T-helper 2 cell treated with Interferon-gamma antibody and Interleukin-4, amounts not matched to agents 5 μg/mL and 100 μg/mL, for 36 hours (primary cell): ENCODE data around the gene PLAC9.

Source experiments
- DNase-seq: peaks from one replicate; pipeline ENCODE4 v3.0.0; 2021; ENCODE audit warnings: low spot score
- H3K27ac Mint-ChIP-seq: one replicate; pipeline ENCODE4 v1.8.0; 2021; ENCODE audit warnings: mild to moderate bottlenecking, mixed read lengths
- H3K27me3 Mint-ChIP-seq: one replicate; pipeline ENCODE4 v1.8.0; 2021; ENCODE audit warnings: low read depth, mixed read lengths
- H3K36me3 Mint-ChIP-seq: one replicate; pipeline ENCODE4 v1.8.0; 2021; ENCODE audit warnings: low read depth, mixed read lengths
- H3K4me1 Mint-ChIP-seq: one replicate; pipeline ENCODE4 v1.8.0; 2021; ENCODE audit warnings: low read depth, mixed read lengths
- H3K4me3 Mint-ChIP-seq: one replicate; pipeline ENCODE4 v1.8.0; 2022; ENCODE audit warnings: mild to moderate bottlenecking, moderate library complexity, mixed read lengths
- H3K9me3 Mint-ChIP-seq: one replicate; pipeline ENCODE4 v1.8.0; 2021; ENCODE audit warnings: mixed read lengths

Gene PLAC9

DNA sequence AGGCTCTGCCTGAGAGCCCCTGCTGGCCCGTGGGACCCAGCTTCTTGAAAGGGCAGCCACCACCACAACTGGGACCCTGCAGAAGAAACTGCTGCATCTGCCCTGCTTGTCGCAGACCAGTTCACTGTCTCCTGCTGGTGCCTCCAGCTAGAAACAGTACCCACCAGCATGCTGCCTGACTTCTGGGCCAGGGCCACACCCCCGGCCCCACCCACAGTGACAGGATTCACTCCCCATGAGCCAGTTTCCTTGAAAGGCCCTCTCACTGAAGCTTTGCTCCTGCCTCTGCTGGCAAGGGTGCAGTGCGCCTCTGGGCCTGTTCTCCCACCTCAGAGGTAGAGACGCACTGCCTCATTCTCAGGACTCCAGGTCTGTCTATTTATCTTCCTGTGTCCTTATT lies 40.4 kb downstream of the PLAC9 start:
- Mint-ChIP-seq H3K27ac (no peak overlapping the region), H3K4me3 (no peak overlapping the region), H3K27me3 (no peaks in the 10 kb centered on the region), H3K9me3 (no peaks in the 10 kb centered on the region), H3K4me1 (peaks cover 12% of the 10 kb centered on the region), H3K36me3 (peaks cover 19% of the 10 kb centered on the region)
- no peak for DNase-seq

DNA sequence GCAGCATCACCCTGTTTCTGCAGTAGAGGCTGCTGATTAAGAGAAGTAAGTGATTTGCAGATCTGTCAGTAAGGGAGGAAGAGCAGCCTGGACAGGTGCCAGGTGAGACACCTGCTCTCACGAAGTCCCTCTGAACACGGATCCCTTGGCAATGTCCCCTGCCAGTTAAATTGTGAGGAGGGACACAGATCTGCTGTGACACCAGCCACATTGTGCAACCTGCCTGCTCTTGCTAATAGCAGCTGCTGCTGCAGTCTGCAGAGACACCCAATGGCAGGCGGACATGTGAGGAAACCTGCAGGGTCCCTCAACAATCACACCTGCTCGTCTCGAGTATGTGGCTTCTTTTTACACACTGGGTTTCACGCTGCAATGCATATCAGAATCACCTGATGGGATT lies 40.9 kb downstream of the PLAC9 start:
- Mint-ChIP-seq H3K27me3 (no peaks in the 10 kb centered on the region), H3K9me3 (no peaks in the 10 kb centered on the region), H3K36me3 (peaks cover 19% of the 10 kb centered on the region), H3K4me1 (peaks cover 15% of the 10 kb centered on the region), H3K4me3 (no peak overlapping the region), H3K27ac (no peak overlapping the region)
- DNase-seq, result no peak

DNA sequence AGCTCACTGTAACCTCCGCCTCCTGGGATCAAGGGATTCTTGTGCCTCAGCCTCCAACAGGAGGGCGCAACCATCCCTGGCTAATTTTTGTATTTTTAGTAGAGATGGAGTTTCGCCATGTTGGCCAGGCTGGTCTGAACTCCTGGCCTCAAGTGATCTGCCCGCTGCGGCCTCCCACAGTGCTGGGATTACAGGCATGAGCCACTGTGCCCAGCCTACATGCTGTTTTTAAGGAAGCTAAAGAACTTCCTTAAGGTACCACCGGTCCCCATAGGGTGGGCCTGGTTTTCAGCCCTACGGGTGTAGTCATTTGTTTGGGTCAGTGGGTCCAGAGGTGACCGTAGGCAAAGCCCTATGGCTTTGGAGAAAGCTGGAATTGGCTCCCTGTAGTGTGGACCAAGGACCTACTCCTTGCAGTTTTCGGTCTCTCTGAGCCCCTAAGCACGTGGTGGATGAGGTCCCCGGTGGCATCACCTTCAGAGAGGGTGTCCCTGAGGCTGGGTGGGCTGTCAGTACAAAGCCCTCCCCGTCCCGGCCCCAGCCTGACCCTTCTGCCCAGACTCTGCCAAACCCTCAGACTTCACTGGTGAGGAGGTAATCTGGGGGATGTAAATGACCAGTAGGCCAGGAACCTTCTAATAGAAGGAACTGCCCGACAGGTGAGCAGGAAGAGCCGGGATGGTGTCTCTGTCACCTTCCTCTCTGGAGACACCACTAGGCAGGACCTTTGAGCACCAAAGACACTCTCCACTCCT lies 42.3 kb downstream of the PLAC9 start:
- Mint-ChIP-seq H3K27me3 (no peaks in the 10 kb centered on the region), H3K4me1 (peaks cover 18% of the 10 kb centered on the region), H3K36me3 (peaks cover 12% of the 10 kb centered on the region), H3K27ac (no peak overlapping the region), H3K9me3 (no peaks in the 10 kb centered on the region), H3K4me3 (no peak overlapping the region)
- DNase-seq, result no peak

DNA sequence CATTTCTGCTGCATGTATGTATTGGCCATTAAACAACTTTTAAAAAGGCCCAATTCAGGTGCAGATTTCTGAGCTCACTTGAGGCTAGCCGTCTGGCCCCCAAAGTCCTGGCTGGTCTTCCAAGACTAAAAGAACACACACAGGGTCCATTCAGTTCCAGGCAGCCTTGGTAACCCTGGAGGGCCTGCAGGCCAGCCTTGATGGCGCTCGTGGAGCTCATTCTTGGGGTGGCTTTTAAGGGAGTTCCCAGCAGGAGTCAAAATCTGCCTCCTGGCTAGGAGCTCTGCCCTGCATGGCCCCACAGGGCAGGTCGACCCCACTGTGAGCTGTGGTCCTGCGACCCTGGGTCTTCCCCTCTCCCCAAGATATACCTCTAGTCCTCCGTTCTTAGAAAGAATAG lies 44.0 kb downstream of the PLAC9 start:
- H3K9me3 Mint-ChIP-seq, result no peaks in the 10 kb centered on the region
- H3K36me3 Mint-ChIP-seq, result peaks cover 7% of the 10 kb centered on the region
- no peaks in the 10 kb centered on the region for H3K27me3 Mint-ChIP-seq
- no peak overlapping the region for H3K4me3 Mint-ChIP-seq
- peaks cover 23% of the 10 kb centered on the region for H3K4me1 Mint-ChIP-seq
- H3K27ac Mint-ChIP-seq, result peak overlapping the region; percentile 65
- DNase-seq, result no peak

DNA sequence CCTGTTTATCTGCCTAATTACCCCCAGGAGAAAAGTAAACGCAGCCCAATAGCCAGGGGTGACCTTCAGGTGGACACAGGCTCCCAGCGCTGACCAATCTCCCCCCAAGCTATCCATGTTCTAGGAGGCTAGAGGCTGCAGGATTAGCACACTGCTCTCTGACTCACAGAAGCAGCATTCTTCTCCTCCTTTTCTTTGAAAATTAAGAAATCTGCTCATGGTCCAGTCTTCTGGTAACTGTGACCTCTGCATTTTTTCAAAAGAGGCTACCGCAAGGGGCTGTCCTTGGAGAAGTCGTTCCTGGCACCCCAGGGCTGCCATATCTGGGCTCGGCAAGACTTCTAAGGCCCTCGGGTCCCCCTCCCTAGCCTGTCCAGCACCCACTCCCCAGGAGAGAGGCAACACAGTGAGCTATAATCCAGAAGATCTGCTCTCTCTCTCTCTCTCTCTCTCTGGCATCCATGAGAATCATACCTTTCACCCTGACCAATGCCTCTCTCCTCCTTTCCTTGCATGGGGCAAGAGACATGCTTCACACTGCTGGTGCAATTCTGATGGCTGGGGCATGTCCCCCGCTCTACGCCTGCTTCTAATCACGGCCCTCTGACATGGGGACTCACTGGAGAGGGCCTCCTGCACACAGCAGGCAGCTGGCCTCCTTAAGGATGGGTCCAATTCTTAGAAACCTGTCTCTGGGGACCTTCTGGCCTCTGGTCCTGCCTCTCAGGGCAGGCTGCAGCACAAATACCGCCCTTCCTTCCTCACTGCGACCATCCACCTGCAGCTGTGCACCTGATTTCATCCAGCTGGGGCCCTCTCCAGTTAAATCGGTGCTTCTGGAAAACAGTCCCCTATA lies 45.5 kb downstream of the PLAC9 start:
- peaks cover 26% of the 10 kb centered on the region for H3K4me1 Mint-ChIP-seq
- peak overlapping the region; percentile 2 for H3K27ac Mint-ChIP-seq
- no peak overlapping the region for H3K4me3 Mint-ChIP-seq
- no peaks in the 10 kb centered on the region for H3K9me3 Mint-ChIP-seq
- H3K36me3 Mint-ChIP-seq, result peaks cover 9% of the 10 kb centered on the region
- DNase-seq, result no peak
- no peaks in the 10 kb centered on the region for H3K27me3 Mint-ChIP-seq

DNA sequence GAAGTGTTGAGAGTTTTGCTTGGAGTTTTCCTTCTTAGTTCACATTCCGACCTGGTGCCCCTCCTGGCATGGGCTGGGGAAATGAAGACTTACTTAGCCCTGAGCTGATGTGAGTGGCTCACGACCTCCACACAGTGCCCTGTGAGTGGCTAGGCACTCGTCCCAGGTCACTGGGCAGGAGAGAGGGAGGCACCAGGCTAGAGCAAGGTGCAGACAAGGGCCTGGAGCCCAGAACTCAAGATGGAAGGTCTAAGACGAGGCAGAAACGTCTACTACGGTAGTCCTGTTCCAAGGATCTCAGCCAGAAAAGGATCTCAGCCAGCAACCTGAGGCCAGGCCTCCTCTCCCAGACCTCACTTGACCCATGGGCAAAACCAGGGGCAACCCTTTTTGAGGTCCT lies 50.5 kb downstream of the PLAC9 start:
- Mint-ChIP-seq H3K27ac (no peak overlapping the region), H3K27me3 (no peaks in the 10 kb centered on the region), H3K9me3 (no peaks in the 10 kb centered on the region), H3K36me3 (peaks cover 5% of the 10 kb centered on the region), H3K4me3 (no peak overlapping the region), H3K4me1 (peaks cover 52% of the 10 kb centered on the region)
- no peak for DNase-seq

DNA sequence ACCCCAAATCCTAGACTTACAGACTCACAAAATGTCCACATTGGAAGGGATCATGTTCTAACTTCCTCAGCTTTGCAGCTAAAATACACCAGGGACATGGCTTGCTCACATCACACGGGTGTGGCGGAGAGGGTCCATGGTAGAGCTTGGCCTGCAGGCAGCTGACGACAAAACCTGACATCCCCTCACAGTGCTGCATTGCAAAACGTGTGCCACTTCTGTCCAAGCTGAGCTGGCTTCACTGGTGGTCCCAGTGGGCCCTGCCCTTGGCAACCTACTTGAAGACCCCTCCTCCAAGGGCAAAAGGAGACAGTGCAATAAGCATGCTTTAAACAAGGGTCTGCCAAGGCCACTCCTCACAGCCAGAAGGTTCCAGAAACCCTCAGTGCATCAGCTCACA lies 50.9 kb downstream of the PLAC9 start:
- Mint-ChIP-seq H3K4me1 (peaks cover 53% of the 10 kb centered on the region), H3K4me3 (no peak overlapping the region), H3K9me3 (no peaks in the 10 kb centered on the region), H3K27ac (no peak overlapping the region), H3K36me3 (peaks cover 5% of the 10 kb centered on the region), H3K27me3 (no peaks in the 10 kb centered on the region)
- no peak for DNase-seq

DNA sequence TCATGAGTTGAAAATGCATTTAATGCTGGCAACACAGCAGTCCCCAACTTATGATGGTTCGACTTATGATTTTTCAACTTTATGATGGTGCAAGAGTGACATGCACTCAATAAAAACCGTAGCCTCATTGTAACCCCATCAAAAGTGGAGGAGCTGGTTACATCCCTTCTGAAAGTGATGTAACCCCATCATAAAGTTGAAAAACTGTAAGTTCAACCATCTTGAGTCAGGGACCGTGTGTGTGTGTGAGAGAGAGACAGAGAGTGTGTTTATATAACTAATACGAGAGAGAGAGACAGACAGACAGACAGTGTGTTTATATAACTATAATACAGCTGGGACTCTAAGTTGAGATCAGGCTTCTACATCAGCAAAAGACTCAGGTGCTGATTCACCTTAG lies 51.8 kb downstream of the PLAC9 start:
- no peak overlapping the region for H3K27ac Mint-ChIP-seq
- no peaks in the 10 kb centered on the region for H3K27me3 Mint-ChIP-seq
- no peaks in the 10 kb centered on the region for H3K9me3 Mint-ChIP-seq
- H3K4me1 Mint-ChIP-seq, result peaks cover 58% of the 10 kb centered on the region
- no peak for DNase-seq
- H3K4me3 Mint-ChIP-seq, result no peak overlapping the region
- H3K36me3 Mint-ChIP-seq, result peaks cover 6% of the 10 kb centered on the region

DNA sequence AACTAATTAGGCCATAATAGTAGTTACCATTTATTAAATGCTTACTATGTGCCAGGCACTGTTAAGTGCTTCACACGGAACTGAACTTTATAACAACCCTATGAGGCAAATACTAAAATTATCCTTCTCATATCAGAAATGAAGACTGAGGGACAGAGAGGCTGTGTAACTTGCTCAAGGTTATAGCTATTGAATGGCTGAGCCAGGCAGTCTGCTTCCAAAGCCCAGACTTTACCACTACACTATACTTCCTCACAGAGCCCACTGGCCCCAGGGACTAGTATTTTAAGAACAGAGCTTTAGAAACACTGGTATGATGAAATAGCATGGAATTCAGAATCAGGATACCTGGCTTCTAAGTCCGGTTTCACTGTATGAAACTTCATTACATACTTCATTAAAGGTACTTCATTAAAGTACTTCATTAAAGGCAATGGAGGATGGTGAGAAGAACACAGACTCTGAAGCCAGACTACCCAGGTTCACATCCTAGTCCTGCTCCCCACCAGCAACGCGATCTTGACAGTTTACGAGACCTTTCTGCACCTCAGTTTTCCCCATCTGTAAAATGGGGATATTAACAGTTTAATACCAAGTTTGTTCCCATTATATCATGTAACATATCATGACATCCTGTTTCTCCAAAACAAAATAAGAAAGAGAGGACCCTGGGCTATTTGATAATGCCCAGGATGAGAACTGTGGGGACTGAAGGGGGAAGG lies 53.2 kb downstream of the PLAC9 start:
- H3K36me3 Mint-ChIP-seq, result peaks cover 10% of the 10 kb centered on the region
- no peaks in the 10 kb centered on the region for H3K27me3 Mint-ChIP-seq
- peaks cover 59% of the 10 kb centered on the region for H3K4me1 Mint-ChIP-seq
- H3K27ac Mint-ChIP-seq, result peak overlapping the region; percentile 95
- H3K4me3 Mint-ChIP-seq, result peak overlapping the region; percentile 80
- H3K9me3 Mint-ChIP-seq, result no peaks in the 10 kb centered on the region
- DNase-seq, result no peak

DNA sequence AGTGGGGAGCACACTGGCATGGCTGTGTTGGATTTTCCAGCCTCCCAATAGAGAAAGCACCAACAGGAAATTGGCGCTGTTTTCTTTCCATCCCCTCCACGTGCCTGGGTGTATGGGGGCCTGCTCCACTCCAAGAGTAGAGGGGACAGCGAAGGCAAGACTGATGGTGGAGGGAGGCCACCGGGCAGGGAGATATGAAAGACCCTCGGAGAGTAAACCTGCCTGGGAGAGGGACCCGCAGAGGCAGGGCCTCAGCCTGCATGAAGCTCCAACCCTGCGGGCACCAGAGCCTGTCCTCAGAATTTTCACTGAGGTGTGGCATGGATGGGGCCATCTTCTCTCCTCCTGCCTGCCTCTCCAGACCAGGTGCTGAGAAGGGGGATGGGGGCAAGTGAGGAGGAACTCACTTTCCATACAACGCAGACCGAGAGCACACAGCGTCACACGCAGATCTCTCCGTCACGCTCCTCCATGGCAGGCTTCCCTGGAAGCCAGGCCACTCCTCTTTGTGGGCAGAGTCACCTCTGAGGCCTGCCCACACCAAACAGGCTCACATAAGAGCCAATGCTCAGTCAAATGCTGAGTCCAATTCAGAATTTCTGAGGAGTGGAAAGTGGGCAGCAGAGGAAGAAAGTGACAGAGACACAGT lies 54.0 kb downstream of the PLAC9 start:
- H3K4me3 Mint-ChIP-seq, result peak overlapping the region; percentile 80
- peaks cover 58% of the 10 kb centered on the region for H3K4me1 Mint-ChIP-seq
- H3K27ac Mint-ChIP-seq, result peak overlapping the region; percentile 95
- peak; percentile 62 for DNase-seq
- peaks cover 12% of the 10 kb centered on the region for H3K36me3 Mint-ChIP-seq
- no peaks in the 10 kb centered on the region for H3K9me3 Mint-ChIP-seq
- H3K27me3 Mint-ChIP-seq, result no peaks in the 10 kb centered on the region

DNA sequence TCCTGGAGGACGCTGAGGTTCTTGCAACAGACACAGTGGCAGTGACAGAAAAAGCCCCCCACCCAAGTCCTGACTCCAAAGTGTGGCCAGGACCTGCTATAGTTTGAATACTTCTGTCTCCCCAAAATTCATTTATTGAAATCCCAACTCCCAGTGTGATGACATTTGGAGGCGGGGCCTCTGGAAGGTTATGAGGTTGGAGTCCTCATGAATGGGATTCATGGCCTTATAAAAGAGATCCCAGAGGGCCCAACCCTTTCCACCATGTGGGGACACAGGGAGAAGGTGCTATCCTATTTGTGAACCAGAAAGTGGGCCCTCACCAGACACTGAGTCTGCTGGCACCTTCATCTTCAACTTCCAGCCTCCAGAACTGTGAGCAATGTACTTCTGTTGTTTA lies 54.5 kb downstream of the PLAC9 start:
- H3K27me3 Mint-ChIP-seq, result no peaks in the 10 kb centered on the region
- peaks cover under 1% of the 10 kb centered on the region for H3K9me3 Mint-ChIP-seq
- peaks cover 60% of the 10 kb centered on the region for H3K4me1 Mint-ChIP-seq
- H3K27ac Mint-ChIP-seq, result peak overlapping the region; percentile 95
- DNase-seq, result no peak
- peaks cover 17% of the 10 kb centered on the region for H3K36me3 Mint-ChIP-seq
- H3K4me3 Mint-ChIP-seq, result peak overlapping the region; percentile 80

DNA sequence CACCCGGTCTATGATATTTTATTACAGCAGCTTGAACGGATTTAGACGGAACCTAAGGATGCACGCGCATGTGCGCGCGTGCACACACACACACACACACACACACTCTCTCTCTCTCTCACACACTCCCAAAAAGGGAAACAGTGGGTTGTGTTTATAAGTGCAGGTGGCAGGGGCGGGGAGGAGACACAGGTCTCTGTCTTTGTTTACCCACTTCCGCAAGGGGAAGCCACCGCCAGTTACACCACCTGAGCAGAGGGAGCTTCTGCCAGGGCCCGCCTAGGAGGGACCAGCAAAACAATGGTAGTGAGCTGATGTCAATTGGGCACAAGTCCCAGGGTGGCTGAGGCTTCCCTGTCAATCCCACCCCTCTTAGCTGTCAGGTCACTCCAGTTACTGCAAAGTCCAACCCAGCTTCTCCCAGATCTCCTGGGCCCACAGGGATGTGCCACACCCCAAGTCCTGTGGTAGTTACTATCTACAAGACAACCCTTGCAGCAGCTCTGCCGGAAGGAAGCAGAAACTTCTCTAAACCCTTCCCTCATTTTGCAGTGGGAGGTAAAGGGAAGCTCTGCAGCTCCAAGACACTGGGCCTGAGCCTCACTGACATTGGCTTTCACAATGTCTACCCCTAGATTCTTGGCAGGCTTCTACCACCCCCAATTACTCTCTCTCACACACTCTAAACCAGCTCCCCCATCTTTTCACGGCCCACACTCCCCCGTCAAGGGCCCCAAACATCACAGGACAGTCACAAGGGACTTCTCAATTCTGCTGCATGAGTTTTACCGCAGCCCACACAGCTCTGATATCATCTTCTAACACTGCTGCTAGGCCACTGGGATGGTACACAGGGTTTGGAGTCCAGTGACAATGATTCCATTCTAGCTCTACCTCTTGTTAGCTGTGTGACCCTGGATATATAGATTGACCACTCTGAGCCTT lies 55.2 kb downstream of the PLAC9 start:
- peaks cover 21% of the 10 kb centered on the region for H3K36me3 Mint-ChIP-seq
- no peaks in the 10 kb centered on the region for H3K27me3 Mint-ChIP-seq

DNA sequence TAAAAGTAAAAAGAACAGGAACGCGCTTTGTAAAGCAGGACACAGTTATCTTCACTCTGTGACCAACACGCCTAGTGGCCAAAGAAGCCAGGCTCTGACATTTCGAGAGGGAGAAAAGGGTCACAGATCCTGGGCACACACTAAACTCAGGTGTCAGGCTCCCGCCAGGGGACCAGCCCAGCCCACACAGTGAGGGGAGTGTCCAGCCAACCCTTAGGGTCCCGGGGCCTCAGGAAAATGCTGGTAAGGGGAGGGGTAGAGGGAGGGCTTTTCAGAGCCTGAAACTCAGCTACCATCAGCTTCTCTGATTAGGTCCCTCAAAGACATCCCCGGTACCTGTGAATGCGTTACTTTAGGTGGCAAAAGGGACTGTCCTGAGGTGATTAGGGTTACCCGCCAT lies 56.2 kb downstream of the PLAC9 start:
- H3K4me3 Mint-ChIP-seq, result peak overlapping the region; percentile 78
- peaks cover 25% of the 10 kb centered on the region for H3K36me3 Mint-ChIP-seq
- peak overlapping the region; percentile 95 for H3K27ac Mint-ChIP-seq
- H3K27me3 Mint-ChIP-seq, result no peaks in the 10 kb centered on the region
- peaks cover 9% of the 10 kb centered on the region for H3K9me3 Mint-ChIP-seq
- DNase-seq, result no peak
- peaks cover 64% of the 10 kb centered on the region for H3K4me1 Mint-ChIP-seq

More for the DNA sequence above, 55.2 kb downstream of the PLAC9 start:
- H3K27ac Mint-ChIP-seq, result peak overlapping the region; percentile 95
- peak; percentile 79 for DNase-seq
- peak overlapping the region; percentile 80 for H3K4me3 Mint-ChIP-seq
- peaks cover 64% of the 10 kb centered on the region for H3K4me1 Mint-ChIP-seq
- peaks cover 5% of the 10 kb centered on the region for H3K9me3 Mint-ChIP-seq
